Measurements from ENCODE around the gene DAO.

- TF ChIP-seq CTCF (IDR thresholded peaks at IDR 0.05; ENCODE audit: borderline replicate concordance, extremely low read depth, low read length, poor library complexity, severe bottlenecking) (no peak), EZH2 (IDR thresholded peaks at IDR 0.05; ENCODE audit: borderline replicate concordance, low read depth, low read length, severe bottlenecking) (no peak)
Observed at GRCh38 chr12:108933949-108934348, 54.1 kb downstream of the DAO start.

Measured in DND-41 (cell line).